ENCODE measurements around the gene LHFPL2.

Gene LHFPL2

DNA sequence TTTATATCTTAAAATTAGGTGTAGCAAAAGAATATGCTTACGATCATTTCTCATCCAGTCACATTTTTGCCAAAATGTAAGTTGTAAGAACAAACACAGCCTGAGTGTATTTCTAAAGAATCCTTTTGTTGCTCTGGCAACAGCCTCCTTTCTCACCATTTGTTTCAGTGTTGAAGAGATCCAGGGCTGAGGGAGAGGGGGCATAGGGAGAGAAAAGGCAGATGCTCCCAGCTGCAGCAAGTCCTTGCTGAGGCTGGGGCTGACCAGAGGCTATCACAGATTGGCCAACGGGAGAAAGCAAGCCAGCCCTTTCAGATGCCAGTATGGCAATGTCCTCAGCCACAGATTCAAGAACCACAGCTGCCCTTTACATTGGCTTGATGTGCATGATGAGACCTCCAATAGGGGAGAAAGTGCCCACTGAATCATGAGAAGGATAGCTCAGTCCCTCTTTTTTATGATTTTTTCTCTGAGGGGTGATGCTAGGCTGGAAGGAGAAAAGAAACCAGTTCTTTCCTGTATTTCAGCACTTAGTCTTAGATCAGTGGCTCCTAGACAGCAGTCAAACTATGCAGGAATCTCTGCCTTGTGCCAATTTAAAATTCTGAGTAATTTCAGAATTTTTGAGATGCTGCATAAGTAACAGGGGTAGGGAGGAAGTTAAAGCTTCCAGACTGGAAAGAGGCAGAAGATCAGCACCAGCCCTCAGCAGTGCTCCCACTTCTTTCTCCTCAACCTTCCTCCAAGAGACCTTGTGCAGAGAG, 142.1 kb downstream of the LHFPL2 start:
- no peak overlapping the region for H3K4me3 ChIP-seq (ENCODE audit: low read depth, low read length)
- no peak for TF ChIP-seq CTCF (IDR thresholded peaks at IDR 0.05; ENCODE audit: low read depth, low read length)

GRCh38 chr5:78505860-78506259, 142.7 kb downstream of the LHFPL2 start:
- no peak overlapping the region for H3K4me3 ChIP-seq (ENCODE audit: low read depth, low read length)
- TF ChIP-seq CTCF (IDR thresholded peaks at IDR 0.05; ENCODE audit: low read depth, low read length) = no peak

- no peak overlapping the region for H3K4me3 ChIP-seq (ENCODE audit: low read depth, low read length)
Observed at GRCh38 chr5:78504704-78505677, 143.6 kb downstream of the LHFPL2 start.

DNA sequence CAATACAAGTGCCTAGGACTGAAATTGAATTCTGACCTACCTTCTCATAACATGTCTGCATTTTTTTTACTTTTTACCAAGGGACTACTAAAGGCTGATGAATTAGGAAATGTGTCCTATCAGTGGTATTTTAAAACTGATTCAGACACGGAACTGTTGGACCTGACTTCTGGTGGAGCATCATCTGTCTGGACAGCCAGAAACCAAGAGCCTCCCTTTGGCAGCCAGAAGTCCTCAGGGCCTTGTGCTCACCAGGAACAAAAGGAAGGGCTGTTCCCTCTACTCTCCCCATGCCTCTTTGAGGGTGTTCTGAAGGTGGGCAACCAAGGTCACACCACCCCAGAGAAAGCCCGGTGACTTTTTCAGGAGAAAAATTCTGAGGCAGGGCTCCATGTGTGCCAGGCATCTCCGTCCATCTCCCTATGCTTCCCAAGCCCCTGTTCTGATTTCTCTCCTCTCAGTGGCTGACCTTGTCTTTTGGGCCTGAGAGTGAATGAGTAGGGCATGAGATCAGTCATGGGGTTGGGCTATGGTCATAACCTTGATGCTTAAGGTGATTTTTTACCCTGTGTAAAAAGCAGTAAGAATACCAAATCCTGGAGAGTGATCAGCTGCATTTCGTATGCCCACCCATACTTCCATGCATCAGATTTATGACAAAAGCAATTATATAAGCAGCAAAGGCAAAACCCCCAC, 144.5 kb downstream of the LHFPL2 start:
- H3K4me3 ChIP-seq (ENCODE audit: low read depth, low read length) = no peak overlapping the region

More at GRCh38 chr5:78504704-78505677, 143.6 kb downstream of the LHFPL2 start:
- TF ChIP-seq CTCF (IDR thresholded peaks at IDR 0.05; ENCODE audit: low read depth, low read length) = no peak

DNA sequence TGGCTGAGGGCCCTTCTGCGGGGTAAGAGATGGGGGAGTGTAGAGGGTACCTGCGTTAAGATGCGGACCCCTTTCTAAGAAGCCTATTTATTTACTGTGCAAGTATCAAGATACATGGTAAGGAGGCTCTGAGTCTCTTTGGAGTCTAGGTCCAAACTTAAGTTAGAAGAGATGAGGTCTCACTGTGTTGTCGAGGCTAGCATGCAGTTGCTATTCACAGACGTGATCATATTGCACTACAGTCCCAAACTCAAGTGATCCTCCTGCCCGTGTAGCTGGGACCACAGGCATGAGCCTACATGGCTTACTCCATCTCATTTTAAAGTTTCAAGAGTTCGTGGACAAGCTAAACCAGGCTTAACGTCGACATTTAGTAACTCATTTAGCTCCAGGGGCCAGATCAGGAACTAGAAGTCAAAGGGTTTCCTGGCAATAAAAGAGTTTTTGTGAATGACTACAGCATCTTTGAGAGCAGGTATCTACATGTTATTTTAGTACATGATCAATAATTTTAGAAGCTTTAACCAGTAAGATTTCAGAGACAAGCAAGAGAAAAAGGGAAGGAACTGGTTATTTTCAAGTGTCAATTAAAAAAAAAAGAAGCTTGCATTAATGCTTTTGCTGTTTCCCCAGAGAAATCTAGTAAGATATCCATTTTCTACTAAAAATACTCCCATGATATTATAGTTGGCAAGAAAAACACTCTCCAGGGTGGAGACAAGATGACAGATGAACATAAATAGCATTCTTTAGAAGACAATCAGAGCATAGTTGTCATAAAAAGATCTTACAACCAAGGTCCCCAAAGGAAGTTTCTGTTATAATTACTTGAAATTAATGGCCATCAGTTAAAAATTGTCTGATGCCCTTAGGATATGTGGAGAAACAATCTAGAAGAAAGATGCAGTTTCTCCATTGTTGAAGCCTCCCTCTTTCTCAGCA, 146.9 kb downstream of the LHFPL2 start:
- H3K4me3 ChIP-seq (ENCODE audit: low read depth, low read length) = no peak overlapping the region
- no peak for TF ChIP-seq CTCF (IDR thresholded peaks at IDR 0.05; ENCODE audit: low read depth, low read length)

More for the DNA sequence above, 144.5 kb downstream of the LHFPL2 start:
- no peak for TF ChIP-seq CTCF (IDR thresholded peaks at IDR 0.05; ENCODE audit: low read depth, low read length)

GRCh38 chr5:78500871-78501270, 147.7 kb downstream of the LHFPL2 start:
- no peak for TF ChIP-seq CTCF (IDR thresholded peaks at IDR 0.05; ENCODE audit: low read depth, low read length)

More at GRCh38 chr5:78500871-78501270, 147.7 kb downstream of the LHFPL2 start:
- no peak overlapping the region for H3K4me3 ChIP-seq (ENCODE audit: low read depth, low read length)

All from WI38 (cell line).